ENCODE data around the gene PADI1. TPM values are rescaled to one million over a fixed set of nuclear protein-coding genes. Genes with fewer than 3 reads are reported as not detected.

The PADI1 gene
- polyA plus RNA-seq, 2 of the 4 experiments (the other 2 are of a cell fraction): 1.4 to 2.0 TPM

DNA sequence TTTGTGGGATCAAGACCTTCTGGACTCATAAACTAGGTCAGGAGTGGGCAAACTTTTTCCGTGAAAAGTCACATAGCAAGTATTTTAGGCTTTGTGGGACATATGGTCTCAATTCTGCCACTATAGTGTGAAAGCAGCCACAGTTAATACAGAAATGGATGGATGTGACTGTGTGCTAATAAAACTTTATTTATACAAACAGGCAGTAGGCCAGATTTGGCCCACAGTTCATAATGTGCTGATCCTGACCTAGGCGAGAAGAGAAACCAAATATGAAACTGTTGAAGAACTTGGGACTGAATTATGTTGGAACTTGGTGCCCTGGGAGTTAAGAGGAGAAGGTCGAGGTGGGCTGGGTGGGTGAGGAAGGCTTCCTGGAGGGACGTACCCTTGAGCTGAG lies 61.0 kb downstream of the PADI1 start:
- ChIA-PET CTCF (interaction anchor here (1.3 to 2.2 kb wide), 2 partner anchors 10 to 71 kb away, joined by 5 to 7 read pairs; no protein-coding TSS in a partner anchor), POLR2A (no interaction called here)
- FAIRE-seq (no peak), ATAC-seq (no peak), DNase-seq (ENCODE audit: low read depth in 1 of 2, low spot score in 1 of 2) (no peak)
- Histone ChIP-seq H3K4me1 (peaks cover 4% of the 10 kb centered on the region; the same call in 1 of the 3 replicates), H3K4me2 (no peak overlapping the region), H3K4me3 (no peak overlapping the region), H3K9me3 (no peaks in the 10 kb centered on the region), H3K27ac (peak overlapping the region in 1 of 2 experiments; percentile 73; a peak in 2 of 6 replicates)
- WGBS (ENCODE audit: missing lambda C conversion rate): 89% methylated on average over 4 of the region's 4 CpGs
- TF ChIP-seq, protein P1, sequence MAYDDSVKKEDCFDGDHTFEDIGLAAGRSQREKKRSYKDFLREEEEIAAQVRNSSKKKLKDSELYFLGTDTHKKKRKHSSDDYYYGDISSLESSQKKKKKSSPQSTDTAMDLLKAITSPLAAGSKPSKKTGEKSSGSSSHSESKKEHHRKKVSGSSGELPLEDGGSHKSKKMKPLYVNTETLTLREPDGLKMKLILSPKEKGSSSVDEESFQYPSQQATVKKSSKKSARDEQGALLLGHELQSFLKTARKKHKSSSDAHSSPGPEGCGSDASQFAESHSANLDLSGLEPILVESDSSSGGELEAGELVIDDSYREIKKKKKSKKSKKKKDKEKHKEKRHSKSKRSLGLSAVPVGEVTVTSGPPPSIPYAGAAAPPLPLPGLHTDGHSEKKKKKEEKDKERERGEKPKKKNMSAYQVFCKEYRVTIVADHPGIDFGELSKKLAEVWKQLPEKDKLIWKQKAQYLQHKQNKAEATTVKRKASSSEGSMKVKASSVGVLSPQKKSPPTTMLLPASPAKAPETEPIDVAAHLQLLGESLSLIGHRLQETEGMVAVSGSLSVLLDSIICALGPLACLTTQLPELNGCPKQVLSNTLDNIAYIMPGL (CRISPR knock-in tag; IDR thresholded peaks at IDR 0.05; ENCODE audit: borderline replicate concordance): no peak
- TF ChIP-seq, protein P2, sequence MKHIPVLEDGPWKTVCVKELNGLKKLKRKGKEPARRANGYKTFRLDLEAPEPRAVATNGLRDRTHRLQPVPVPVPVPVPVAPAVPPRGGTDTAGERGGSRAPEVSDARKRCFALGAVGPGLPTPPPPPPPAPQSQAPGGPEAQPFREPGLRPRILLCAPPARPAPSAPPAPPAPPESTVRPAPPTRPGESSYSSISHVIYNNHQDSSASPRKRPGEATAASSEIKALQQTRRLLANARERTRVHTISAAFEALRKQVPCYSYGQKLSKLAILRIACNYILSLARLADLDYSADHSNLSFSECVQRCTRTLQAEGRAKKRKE (CRISPR knock-in tag; IDR thresholded peaks at IDR 0.05; ENCODE audit: low read depth): no peak
- TF ChIP-seq RARB (CRISPR knock-in tag; IDR thresholded peaks at IDR 0.05) (no peak), HDAC2 (IDR thresholded peaks at IDR 0.05) (no peak), RFX5 (IDR thresholded peaks at IDR 0.05) (no peak), POLR2AphosphoS2 (conservative IDR thresholded peaks at IDR 0.05; ENCODE audit: low read length) (no peak), KDM1A (IDR thresholded peaks at IDR 0.05; ENCODE audit: low read depth) (no peak), MYC (IDR thresholded peaks at IDR 0.05; ENCODE audit: borderline replicate concordance, low read length) (no peak), JUNB (IDR thresholded peaks at IDR 0.05) (no peak), HEYL (CRISPR knock-in tag; IDR thresholded peaks at IDR 0.05) (no peak), POLR2A (IDR thresholded peaks at IDR 0.05; ENCODE audit: low read length) (no peak), HOXB13 (CRISPR knock-in tag; IDR thresholded peaks at IDR 0.05; ENCODE audit: low read depth) (no peak)
- TF ChIP-seq, protein P3, sequence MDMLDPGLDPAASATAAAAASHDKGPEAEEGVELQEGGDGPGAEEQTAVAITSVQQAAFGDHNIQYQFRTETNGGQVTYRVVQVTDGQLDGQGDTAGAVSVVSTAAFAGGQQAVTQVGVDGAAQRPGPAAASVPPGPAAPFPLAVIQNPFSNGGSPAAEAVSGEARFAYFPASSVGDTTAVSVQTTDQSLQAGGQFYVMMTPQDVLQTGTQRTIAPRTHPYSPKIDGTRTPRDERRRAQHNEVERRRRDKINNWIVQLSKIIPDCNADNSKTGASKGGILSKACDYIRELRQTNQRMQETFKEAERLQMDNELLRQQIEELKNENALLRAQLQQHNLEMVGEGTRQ (IDR thresholded peaks at IDR 0.05): no peak

DNA sequence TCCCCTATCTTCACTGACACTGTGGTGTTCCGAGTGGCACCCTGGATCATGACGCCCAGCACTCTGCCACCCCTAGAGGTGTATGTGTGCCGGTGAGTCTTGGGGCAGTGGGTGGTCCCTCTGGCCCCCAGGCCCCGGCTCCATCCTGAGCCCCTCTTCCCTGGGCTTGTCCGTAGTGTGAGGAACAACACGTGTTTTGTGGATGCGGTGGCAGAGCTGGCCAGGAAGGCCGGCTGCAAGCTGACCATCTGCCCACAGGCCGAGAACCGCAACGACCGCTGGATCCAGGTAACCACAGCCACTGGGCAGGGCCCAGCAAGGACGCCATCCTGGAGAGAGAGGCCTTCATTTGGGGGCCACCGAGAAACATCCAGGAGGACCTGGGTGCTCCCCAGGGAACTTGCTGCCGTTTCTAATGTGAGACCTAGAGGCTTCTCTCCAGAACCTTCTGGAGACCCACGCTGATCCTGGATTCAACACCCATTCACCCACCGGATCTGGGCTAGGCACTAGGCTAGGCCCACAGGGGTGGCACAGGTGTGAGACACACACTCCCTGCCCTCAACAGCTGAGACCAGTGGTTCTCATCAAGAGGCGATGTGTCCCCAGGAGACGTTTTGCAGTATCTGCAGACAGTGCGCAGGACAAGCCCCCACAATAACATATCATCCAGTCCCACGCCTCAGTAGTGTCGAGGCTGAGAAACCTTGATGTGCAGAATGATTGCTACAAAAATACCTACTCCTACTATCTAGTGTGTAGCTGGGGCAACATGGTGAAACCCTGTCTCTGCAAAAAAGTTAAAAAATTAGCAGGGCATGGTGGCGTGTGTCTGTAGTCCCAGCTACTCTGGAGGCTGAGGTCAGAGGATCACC lies 66.2 kb downstream of the PADI1 start:
- ChIA-PET POLR2A (interaction anchor here (0.7 kb wide), 1 partner anchor 280 kb away, joined by 5 read pairs; no protein-coding TSS in a partner anchor), CTCF (interaction anchor here (0.9 to 3.4 kb wide), 5 partner anchors 10 to 211 kb away, joined by 4 to 17 read pairs (median 4); no protein-coding TSS in a partner anchor)
- Histone ChIP-seq H3K9me3 (no peaks in the 10 kb centered on the region), H3K4me3 (no peak overlapping the region), H3K4me1 (peaks cover 31% of the 10 kb centered on the region), H3K4me2 (no peak overlapping the region), H3K27ac (peak overlapping the region in 1 of 2 experiments; percentile 86; a peak in 2 of 6 replicates)
- ATAC-seq: no peak
- DNase-seq (ENCODE audit: low read depth in 1 of 2, low spot score in 1 of 2): no peak
- WGBS (ENCODE audit: missing lambda C conversion rate): 92% methylated on average over 10 of the region's 23 CpGs
- no peak for TF ChIP-seq MAZ (IDR thresholded peaks at IDR 0.05; ENCODE audit: borderline replicate concordance, low read depth, low read length)
- no peak for TF ChIP-seq ESRRA (IDR thresholded peaks at IDR 0.05; ENCODE audit: borderline replicate concordance, low read length)
- no peak for TF ChIP-seq SREBF2 (IDR thresholded peaks at IDR 0.05)
- TF ChIP-seq, protein P4, sequence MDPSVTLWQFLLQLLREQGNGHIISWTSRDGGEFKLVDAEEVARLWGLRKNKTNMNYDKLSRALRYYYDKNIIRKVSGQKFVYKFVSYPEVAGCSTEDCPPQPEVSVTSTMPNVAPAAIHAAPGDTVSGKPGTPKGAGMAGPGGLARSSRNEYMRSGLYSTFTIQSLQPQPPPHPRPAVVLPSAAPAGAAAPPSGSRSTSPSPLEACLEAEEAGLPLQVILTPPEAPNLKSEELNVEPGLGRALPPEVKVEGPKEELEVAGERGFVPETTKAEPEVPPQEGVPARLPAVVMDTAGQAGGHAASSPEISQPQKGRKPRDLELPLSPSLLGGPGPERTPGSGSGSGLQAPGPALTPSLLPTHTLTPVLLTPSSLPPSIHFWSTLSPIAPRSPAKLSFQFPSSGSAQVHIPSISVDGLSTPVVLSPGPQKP (IDR thresholded peaks at IDR 0.05; ENCODE audit: low read depth, low read length): no peak
- no peak for TF ChIP-seq POLR2A (IDR thresholded peaks at IDR 0.05; ENCODE audit: low read length)
- no peak for TF ChIP-seq PHF8 (IDR thresholded peaks at IDR 0.05; ENCODE audit: borderline replicate concordance, low read depth)
- TF ChIP-seq NPAS2 (CRISPR knock-in tag; IDR thresholded peaks at IDR 0.05; ENCODE audit: borderline replicate concordance): no peak
- TF ChIP-seq, protein P5, sequence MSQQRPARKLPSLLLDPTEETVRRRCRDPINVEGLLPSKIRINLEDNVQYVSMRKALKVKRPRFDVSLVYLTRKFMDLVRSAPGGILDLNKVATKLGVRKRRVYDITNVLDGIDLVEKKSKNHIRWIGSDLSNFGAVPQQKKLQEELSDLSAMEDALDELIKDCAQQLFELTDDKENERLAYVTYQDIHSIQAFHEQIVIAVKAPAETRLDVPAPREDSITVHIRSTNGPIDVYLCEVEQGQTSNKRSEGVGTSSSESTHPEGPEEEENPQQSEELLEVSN (IDR thresholded peaks at IDR 0.05; ENCODE audit: borderline replicate concordance, low read depth): no peak
- TF ChIP-seq NFE2L2 (conservative IDR thresholded peaks at IDR 0.05; ENCODE audit: low read length): no peak
- no peak for TF ChIP-seq RNF2 (IDR thresholded peaks at IDR 0.05; ENCODE audit: borderline replicate concordance, low read depth)
- TF ChIP-seq HOXA7 (CRISPR knock-in tag; IDR thresholded peaks at IDR 0.05): no peak
- no peak for TF ChIP-seq FOSB (CRISPR knock-in tag; IDR thresholded peaks at IDR 0.05)
- no peak for TF ChIP-seq NR3C1 (IDR thresholded peaks at IDR 0.05)
- FAIRE-seq: no peak
